ENCODE measurements around the gene EML1. TPM values are rescaled to one million over a fixed set of nuclear protein-coding genes. Genes with fewer than 3 reads are reported as not detected.

The EML1 gene
- total and polyA plus RNA-seq, 7 donors: 3.9 to 148 (median 91.5) TPM

DNA sequence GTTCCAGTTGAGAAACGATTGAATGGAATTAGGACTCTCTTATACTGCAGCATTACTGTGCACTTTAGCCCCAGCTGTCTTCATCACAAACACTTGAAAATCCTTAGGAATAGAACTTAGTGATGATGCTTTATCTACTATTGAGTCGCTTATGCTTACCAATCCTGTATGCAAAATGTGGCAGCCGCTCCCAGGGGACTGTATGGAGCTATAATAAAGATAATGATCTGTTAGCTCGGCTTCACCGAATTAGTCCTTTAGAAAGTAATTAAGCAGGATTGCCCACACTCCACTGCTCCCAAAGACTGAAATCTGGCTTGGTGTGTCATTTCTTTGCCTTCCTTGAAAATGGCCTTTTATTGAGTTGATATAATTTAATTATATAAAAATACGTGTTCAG is 10.6 kb downstream of the EML1 start:
- Histone ChIP-seq H3K36me3 (no peaks in the 10 kb centered on the region), H3K9me3 (no peaks in the 10 kb centered on the region), H3K27me3 (no peaks in the 10 kb centered on the region), H3K27ac (no peak overlapping the region), H3K4me3 (no peak overlapping the region), H3K4me1 (peaks cover 0 to 44% (median 34%) of the 10 kb centered on the region in 4 donors)
- DNase-seq: no peak
- WGBS, 2 donors: 38 to 73% methylated on average over 6 of the region's 6 CpGs
- TF ChIP-seq POLR2AphosphoS5 (IDR thresholded peaks at IDR 0.05) (no peak), POLR2A (IDR thresholded peaks at IDR 0.05) (no peak), EP300 (IDR thresholded peaks at IDR 0.05) (no peak)
- TF ChIP-seq, protein P1, sequence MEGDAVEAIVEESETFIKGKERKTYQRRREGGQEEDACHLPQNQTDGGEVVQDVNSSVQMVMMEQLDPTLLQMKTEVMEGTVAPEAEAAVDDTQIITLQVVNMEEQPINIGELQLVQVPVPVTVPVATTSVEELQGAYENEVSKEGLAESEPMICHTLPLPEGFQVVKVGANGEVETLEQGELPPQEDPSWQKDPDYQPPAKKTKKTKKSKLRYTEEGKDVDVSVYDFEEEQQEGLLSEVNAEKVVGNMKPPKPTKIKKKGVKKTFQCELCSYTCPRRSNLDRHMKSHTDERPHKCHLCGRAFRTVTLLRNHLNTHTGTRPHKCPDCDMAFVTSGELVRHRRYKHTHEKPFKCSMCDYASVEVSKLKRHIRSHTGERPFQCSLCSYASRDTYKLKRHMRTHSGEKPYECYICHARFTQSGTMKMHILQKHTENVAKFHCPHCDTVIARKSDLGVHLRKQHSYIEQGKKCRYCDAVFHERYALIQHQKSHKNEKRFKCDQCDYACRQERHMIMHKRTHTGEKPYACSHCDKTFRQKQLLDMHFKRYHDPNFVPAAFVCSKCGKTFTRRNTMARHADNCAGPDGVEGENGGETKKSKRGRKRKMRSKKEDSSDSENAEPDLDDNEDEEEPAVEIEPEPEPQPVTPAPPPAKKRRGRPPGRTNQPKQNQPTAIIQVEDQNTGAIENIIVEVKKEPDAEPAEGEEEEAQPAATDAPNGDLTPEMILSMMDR (IDR thresholded peaks at IDR 0.05): no peak
- intact Hi-C loops (cut with DNase I): no loop called here

DNA sequence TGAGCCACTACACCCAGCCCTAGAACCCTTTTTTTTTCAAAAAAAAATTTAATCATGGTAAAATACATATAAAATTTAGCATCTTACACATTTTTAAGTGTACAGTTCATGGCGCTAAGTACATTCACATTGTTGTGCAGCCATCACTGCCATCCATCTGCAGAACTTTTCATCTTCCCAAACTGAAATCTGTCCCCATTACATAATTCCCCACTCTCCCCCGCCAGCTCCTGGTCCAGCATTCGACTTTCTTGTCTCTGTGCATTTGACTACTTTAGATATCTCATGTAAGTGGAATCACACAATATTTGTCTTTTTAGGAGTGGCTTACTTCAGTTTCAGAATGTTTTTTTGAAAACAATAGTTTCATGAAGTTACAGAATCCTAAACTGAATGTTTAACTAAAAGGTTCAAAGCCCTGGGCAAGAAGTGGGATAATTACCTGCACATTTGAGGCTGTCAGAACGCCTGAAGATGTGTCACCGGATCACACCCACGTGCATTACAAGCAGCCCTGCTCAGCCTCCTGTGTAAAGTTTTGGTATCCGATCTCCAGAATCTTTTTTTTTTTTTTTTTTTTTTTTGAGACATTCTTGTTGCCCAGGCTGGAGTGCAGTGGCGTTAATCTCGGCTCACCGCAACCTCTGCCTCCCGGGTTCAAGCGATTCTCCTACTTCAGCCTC is 12.7 kb downstream of the EML1 start:
- Histone ChIP-seq H3K4me3 (no peak overlapping the region), H3K9me3 (no peaks in the 10 kb centered on the region), H3K27me3 (no peaks in the 10 kb centered on the region), H3K36me3 (no peaks in the 10 kb centered on the region), H3K27ac (no peak overlapping the region), H3K4me1 (peaks cover 0 to 65% (median 54%) of the 10 kb centered on the region in 4 donors)
- TF ChIP-seq, protein P1 (IDR thresholded peaks at IDR 0.05): no peak
- TF ChIP-seq EP300 (IDR thresholded peaks at IDR 0.05) (no peak), POLR2AphosphoS5 (IDR thresholded peaks at IDR 0.05) (no peak), POLR2A (IDR thresholded peaks at IDR 0.05) (no peak)
- no peak for DNase-seq
- intact Hi-C loops (cut with DNase I): loop anchor here (5.0 kb wide), 1 partner anchor 71 kb away; no protein-coding TSS in a partner anchor
- WGBS, 2 donors: 88 to 91% methylated on average over 12 of the region's 12 CpGs

DNA sequence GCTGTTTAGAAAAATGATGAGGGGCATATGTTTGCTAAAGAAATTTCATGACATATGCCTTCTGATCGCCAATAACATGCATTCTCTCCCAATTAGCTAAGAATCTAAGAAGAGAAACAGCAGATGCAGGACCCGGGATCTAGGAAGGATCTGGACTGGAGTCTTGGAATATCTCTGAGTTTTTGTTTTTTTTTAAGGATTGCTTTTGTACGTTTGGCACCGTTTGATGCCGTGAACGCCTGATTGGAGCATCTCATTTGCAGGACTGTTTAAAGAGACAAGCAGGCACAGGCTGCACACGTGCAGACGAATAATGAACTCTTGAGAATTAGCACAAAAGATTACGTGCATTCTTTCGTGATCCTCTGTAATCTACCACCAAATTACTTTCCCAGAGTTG is 13.6 kb downstream of the EML1 start:
- no peak for DNase-seq
- Histone ChIP-seq H3K9me3 (no peaks in the 10 kb centered on the region), H3K4me3 (no peak overlapping the region), H3K27me3 (no peaks in the 10 kb centered on the region), H3K27ac (peak overlapping the region in 2 of 4 donors; percentile 84), H3K36me3 (no peaks in the 10 kb centered on the region), H3K4me1 (peaks cover 0 to 71% (median 57%) of the 10 kb centered on the region in 4 donors)
- TF ChIP-seq POLR2A (IDR thresholded peaks at IDR 0.05): no peak
- TF ChIP-seq EP300 (IDR thresholded peaks at IDR 0.05): no peak
- TF ChIP-seq POLR2AphosphoS5 (IDR thresholded peaks at IDR 0.05): no peak
- TF ChIP-seq, protein P1 (IDR thresholded peaks at IDR 0.05): no peak
- intact Hi-C loops (cut with DNase I): loop anchor here (5.0 kb wide), 1 partner anchor 70 kb away; no protein-coding TSS in a partner anchor
- WGBS, 2 donors: 75 to 81% methylated on average over 10 of the region's 10 CpGs

DNA sequence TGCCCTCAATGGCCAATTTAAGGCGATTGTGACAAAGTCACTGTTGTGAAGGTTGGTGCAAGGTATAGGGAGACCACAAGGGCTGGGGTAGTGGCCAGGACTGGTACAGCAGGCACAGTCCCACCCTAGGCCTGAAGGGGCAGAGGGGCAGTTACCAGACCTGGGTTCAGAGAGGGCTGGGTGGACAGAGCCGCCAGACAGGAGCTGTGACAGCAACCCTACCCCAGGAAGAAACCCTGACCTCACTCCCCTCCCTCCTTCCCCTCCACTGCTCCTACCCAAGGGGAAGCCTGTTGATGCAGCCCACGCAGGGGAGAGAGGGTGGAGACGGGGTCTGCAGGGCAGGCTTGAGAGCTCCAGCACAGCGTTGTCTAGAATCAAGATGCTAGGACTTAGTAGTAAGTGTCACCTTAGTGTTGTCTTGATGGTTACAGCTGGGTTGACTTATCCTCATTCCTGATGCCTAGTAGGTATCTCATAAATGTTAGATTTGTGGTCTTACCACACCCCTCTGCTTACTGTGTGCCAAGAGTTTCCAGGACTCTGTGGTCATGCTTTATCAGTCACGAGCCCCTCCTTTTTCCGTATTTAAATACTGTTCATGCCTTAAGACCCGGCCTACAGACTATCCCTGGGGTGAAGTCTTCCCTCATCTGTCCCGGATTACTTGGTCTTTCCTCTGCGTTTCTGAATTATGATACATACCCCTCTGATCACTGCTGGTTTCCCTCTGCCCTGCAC is 14.4 kb downstream of the EML1 start:
- TF ChIP-seq POLR2AphosphoS5 (IDR thresholded peaks at IDR 0.05) (no peak), POLR2A (IDR thresholded peaks at IDR 0.05) (no peak), EP300 (IDR thresholded peaks at IDR 0.05) (no peak)
- TF ChIP-seq, protein P1 (IDR thresholded peaks at IDR 0.05): no peak
- H3K9me3 ChIP-seq: no peaks in the 10 kb centered on the region
- intact Hi-C loops (cut with DNase I): loop anchor here (2.0 to 5.0 kb wide), 2 partner anchors 13 to 70 kb away; no protein-coding TSS in a partner anchor
- WGBS, 2 donors: 73 to 80% methylated on average over 10 of the region's 10 CpGs
- H3K4me1 ChIP-seq: peaks cover 0 to 72% (median 54%) of the 10 kb centered on the region in 4 donors
- no peaks in the 10 kb centered on the region for H3K36me3 ChIP-seq
- peak overlapping the region; percentile 75 to 84 (median 80) for H3K27ac ChIP-seq
- no peak for DNase-seq
- no peaks in the 10 kb centered on the region for H3K27me3 ChIP-seq
- H3K4me3 ChIP-seq: no peak overlapping the region
